Stimulated activated CD8-positive, alpha-beta memory T cell treated with anti-CD3 and anti-CD28 coated beads, Interleukin-12 subunit alpha, Interleukin-12 subunit beta, amount 100 ng/mL, for 24 hours (primary cell): Measurements from ENCODE around the gene SOHLH1.

ENCODE experiments used
- DNase-seq: peaks from one replicate; pipeline ENCODE4 v3.0.0-alpha.2; 2020; ENCODE audit errors: extremely low read depth

SOHLH1 gene

GRCh38 chr9:135661816-135662560 lies 37.3 kb downstream of the SOHLH1 start:
- DNase-seq: no peak

- no peak for DNase-seq
Observed at GRCh38 chr9:135660407-135660806, 38.9 kb downstream of the SOHLH1 start.

GRCh38 chr9:135659252-135659651 lies 40.0 kb downstream of the SOHLH1 start:
- DNase-seq: no peak

GRCh38 chr9:135657416-135657815 lies 41.9 kb downstream of the SOHLH1 start:
- no peak for DNase-seq

GRCh38 chr9:135655317-135655716 lies 44.0 kb downstream of the SOHLH1 start:
- no peak for DNase-seq

GRCh38 chr9:135650408-135650807 lies 48.9 kb downstream of the SOHLH1 start:
- no peak for DNase-seq

- no peak for DNase-seq
Observed at GRCh38 chr9:135649508-135649907, 49.8 kb downstream of the SOHLH1 start.

- DNase-seq: no peak
Observed at GRCh38 chr9:135648494-135649410, 50.5 kb downstream of the SOHLH1 start.

- no peak for DNase-seq
Observed at GRCh38 chr9:135647884-135648283, 51.4 kb downstream of the SOHLH1 start.

- no peak for DNase-seq
Observed at GRCh38 chr9:135644631-135645218, 54.6 kb downstream of the SOHLH1 start.
